SW 1271 (cell line): Measurements from ENCODE around the gene CRHR2.
"Not testable (repeated sequence)": the region's sequence is repeated elsewhere in the genome, so short reads cannot be mapped to it uniquely, and the experiment has no call there.

Experiments
- DNase-seq, 2 experiments: peaks; one replicate each; lab custom pipeline; 2025; lab: John Stamatoyannopoulos, UW

Gene CRHR2

DNA sequence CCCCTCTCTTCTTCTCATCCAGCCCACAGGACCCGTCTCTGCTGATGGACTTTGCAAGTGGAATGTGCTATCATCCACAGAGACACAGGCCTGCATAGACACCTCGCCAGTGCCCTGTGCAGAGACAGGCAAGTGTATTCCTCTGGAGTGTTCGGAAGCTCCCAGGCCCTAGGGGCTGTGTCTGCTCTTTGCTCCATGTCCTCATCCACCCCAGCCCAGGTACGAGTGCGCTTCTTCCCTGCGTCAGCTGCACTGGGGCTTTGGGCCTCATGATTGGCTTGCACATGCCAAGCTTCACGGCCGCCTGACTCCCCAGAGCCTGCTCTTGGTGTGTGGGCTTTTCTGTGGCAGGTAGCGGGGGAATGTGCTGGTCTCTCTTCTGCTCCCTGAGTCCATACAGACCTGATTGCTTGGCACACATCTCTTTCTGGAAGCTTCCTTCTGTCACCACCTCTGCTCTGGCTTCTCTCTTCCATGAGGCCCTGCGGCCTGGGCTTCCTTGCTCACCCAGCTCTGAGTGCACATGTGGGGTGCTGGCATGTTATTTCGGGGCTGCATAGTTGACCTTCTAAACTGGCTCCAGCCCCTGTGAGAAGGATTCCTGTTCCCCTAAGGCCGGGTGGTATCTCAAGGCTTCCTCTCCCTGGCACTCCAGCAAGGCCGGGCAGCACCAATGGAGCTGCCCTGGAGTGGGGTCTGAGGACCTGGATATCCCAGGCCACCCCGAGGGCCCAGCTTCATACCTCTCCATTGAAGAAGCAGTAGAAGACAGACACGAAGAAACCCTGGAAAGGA lies 27.8 kb downstream of the CRHR2 start:
- no peak for DNase-seq

DNA sequence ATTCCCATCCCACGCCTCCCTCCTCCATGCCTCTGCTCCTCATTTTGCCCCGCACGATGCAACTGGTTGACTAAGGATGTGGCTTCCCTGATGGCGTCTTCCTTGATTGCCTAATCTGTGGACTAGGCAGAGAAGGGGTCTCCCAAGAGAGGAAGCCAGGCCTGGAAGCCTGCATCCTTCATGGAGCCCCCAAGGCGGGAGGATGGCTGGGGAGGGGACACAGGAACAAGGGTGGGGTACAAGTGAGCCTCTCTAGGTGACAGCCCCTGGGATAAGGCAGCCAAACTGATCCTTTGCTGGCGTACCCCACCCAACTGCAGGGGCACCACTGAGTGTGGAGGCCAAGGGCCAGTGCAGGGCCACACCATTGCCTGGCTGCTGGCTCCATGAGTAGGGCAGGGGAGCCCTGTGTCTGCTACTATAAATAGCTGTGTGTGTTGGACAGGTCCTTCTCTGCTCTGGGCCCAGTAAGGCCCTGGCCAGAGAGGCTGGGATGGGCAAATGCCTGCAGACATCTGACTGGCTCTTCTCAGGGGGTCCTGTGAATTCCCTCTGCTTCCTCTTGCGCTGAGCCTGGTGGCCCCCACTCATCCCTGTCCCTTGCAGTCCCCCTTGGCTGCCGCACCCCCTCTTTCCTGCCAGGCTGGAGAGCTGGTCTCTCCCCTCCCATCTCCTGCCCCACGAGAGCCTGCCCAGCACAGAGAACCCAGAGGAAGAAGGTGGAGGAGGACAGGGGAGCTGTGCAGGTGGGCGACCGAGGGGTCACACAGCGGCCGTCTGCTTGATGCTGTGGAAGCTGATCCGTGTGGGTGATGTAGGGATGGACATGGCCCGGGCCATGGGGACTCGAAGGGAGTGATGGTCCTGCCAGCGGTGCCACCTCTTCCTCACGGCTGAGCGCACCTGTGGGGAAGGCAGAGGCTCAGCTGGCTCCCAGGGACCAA lies 29.3 kb downstream of the CRHR2 start:
- no peak for DNase-seq

DNA sequence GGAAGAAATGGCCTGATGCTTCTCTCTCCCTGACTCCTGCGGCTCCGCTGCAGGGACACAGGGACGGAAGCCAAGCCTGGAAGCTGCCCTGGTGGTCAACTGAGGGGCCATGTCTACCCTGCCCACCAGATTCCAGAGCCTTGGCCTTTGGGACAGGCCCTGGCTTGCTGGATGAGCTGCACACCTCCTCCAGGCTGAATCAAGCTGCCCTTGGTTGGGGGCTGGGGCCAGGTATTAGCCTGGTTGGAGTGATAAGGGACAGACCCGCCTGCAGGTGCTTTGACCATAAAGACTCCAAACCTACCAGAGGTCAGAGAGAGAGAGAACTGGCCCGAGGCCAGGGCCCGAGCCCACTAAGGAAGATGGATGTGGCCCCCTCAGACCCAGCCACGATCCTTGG lies 30.1 kb downstream of the CRHR2 start:
- DNase-seq = no peak

DNA sequence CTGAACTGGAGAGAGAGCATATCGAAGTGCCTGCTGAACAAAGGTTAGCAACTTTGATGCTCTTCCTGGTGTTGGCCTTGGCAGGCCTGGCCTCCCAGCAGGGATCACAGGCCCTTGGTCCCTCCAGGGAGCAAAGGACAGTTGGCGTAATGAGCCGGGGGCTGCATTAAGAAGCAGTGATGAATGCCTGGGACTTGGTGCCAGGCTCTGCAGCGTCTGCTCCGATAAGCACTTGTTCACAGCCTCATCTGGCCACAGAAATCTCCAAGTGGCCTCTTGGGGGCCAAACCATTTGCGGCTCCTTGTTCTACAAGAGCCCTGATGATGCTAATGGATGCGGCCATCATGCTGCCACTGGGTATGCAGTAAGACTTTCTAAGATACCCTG lies 31.8 kb downstream of the CRHR2 start:
- no peak for DNase-seq

DNA sequence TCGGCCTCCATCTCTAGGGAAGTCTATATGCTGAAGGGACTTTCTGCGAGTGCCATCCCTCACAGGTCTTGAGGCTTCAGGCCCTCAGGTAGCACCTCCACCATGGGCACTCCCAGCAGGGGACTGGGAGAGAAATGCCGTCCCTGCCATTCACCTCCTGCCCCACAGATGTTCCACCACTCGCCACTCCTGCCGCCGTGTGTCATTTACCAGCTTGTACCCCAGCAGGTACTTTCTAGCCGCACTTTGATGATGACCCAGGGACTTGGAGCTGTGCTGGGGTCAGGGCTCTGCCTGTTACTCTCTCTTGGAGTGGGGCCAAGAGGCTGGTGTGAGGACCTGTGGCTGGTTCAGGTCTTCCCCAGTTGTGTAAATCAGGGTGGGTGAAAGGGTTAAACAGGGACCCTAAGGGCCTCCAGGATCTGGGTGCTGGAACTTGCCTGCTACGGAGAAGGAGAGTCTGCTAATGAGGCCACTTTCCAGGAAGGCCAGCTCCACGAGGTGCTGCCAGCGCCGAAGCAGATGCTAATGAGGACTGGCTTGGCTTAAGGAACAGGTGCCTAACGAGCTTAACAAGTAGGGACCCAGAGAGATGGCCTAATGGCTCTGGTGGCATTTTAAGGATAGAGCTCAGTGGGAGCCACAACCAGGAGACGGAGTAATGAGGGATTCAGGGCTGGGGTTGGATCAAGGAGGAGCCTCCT lies 32.4 kb downstream of the CRHR2 start:
- DNase-seq = no peak

DNA sequence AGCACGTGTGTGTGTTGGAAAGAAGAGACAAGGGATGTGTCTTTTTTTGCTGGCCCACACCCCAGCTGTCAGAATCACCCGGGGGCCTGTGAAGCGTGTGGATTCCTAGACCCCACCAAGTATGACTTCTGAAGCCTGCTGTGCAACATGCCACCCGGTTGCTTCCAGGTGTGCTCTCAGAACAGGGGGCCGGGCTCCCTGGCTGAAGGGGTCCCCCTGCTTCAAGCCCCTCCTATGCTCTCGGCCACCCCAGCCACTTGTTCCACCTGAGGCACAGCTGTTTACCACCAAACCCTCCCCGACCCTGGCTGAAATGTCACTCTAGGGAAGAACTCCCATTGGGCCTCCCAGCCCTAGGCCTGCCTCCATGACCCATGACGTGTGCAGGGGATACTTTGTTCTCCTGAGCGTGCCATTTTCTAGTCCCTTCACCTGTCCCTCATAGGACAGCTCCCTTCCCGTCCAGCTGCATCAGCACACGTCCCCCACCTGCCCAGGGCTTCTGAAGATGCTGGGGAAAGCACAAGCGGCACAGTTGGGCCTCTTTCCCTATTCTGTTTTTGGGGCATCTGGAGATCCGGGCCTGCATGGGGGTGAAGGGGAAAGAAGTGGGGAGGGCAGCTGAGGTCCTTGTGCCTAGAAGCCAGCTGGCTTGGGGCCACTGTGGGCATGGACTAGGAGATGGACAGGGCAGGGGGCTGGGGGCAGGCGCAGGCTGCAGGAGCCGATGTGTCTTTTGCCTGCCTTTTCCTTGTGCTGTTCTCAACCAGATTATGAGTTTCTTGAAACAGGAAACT lies 33.3 kb downstream of the CRHR2 start:
- DNase-seq = no peak

DNA sequence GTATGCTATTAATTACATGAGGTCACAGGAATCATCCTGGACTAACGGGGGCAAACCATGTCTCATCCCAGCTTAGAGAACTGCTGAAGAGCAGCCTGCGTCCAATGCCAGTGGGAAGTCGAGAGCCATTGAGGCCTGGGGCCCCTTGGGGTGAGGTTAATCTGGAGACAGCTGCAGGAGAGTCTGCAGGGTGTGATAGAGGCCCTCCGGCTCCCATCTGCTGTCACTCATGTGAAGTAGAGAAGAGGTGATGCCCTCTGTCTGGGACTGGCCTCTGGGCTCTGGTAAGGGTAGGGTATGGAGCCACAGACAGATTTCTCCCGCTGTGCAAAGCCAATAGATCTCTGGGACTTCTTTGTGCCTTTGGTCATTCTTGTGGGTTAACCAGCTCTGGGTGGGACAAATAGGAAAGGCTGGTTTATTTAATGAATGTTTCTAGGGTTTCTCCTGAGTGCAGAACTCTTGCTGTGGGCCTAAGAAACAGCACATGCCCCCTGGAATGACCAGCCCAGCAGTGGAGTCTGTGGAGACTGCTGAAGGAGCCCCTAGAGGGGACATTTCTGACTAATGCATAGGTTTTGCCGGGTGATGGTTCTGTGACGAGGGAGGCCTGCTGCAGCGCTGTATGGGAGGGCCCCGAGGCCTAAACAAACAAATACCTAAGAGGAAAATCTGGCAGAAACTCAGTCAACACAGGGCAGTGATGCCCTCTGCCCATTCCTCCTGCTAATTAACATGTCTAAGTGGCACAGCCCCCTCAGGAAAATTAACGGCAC lies 34.5 kb downstream of the CRHR2 start:
- DNase-seq = no peak

DNA sequence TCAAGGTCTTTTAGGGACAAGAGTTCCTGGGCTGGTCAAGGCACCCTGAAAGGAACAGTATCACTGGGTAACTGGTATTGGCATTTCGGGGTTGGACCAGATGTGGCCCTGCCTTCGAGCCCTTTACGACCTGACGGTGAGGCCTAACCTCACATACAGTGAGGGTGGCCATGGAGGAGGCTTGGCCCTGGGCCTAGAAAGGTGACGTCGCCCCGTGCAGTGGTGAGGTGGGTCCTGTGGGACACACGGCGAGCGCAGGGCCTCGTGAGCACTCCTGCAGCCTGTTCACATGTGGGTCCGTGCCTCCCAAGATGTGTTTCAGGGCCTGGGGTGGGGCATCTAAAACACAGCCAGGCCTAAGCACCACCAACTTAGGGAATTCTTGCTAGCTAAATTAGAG lies 36.1 kb downstream of the CRHR2 start:
- DNase-seq = no peak

DNA sequence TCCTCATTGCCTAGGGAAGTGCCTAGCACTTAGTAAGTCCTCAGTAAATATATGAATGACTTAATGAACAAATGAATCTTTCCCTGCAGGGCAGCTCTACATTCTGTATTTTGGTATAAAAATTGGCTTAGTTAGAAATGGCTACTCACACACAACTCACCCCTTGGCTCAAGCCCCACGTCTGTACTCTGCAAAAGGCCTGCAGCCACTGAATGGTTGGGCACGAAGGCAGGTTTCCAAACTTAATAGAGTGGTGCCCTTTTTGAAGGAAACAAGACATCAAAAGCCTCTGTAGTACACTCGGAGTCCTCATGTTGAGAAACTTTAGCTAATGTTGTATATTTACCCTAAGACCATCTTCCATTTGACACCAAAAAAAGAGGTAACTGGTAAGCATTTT lies 36.6 kb downstream of the CRHR2 start:
- no peak for DNase-seq

DNA sequence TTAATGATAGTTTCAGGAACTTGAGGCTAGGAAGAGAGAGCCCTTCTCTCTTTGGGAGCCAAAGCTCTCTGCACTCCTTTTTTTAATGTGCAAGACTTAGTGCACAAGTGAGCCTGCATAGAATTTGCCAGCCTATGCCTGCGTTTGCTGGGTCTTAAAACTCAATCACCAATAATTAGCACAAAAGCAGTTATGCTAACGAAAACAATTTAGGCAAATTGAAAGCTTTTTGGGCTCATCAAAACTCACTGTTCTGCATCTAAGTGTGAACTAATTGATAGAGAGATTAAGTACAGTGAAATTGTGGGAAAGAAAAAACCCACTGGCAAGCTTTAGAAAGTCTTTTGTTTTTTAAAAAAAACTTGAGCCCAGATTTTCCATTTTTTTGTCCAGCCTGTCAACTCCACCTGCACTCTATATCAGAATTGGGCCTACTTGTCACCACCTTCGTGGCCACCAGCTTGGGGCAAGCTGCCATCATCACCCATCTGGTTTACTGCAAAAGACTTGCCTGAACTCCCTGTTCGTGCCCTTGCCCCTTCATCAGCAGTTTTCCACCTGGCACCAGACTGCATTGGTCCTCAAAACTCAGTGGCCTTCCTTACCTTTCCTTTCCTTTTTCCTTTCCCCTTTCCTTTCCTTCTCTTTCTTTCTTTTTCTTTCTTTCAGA lies 37.8 kb downstream of the CRHR2 start:
- no peak for DNase-seq

DNA sequence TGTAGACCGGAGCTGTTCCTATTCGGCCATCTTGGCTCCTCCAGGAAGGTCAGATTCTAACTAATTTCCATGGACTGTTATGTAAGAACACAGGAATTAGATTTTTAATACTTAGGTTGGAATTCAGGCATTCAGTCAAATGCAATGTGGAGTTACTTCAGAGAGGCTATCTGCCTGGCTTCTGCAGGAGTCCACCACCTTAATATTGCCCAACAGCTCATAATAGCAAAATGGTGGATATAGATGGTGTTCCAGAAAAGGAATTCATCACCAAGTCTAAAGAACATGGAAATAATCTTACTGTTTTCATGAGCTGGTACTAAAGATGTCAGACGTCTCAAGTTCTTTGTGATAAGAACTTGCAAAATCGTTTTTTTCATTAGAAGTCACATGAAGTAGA lies 39.5 kb downstream of the CRHR2 start:
- no peak for DNase-seq

DNA sequence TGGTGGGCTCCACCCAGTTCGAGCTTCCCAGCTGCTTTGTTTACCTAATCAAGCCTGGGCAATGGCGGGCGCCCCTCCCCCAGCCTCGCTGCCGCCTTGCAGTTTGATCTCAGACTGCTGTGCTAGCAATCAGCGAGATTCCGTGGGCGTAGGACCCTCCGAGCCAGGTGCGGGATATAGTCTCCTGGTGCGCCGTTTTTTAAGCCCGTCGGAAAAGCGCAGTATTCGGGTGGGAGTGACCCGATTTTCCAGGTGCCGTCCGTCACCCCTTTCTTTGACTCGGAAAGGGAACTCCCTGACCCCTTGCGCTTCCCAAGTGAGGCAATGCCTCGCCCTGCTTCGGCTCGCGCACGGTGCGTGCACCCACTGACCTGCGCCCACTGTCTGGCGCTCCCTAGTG lies 39.9 kb downstream of the CRHR2 start:
- DNase-seq = not testable (repeated sequence)

DNA sequence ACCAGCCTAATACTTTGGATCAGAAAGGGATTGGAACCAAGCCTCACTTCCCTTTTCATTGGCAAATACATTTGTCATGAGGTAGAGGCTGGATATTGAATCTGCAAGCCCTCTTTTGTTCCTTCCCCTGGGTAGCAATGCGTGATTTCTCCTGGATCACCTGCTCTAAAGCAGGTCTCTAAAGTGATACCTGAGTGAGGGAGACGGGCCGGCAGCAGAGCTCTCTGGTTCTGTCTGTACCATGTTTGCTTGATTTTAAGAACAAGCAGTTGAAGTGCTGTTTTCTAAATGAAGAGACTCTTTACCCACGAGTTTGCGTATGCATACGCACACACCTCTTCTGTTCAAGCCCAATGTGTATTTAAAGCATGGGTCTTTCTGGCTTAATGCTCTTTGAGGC lies 46.5 kb downstream of the CRHR2 start:
- DNase-seq = no peak

DNA sequence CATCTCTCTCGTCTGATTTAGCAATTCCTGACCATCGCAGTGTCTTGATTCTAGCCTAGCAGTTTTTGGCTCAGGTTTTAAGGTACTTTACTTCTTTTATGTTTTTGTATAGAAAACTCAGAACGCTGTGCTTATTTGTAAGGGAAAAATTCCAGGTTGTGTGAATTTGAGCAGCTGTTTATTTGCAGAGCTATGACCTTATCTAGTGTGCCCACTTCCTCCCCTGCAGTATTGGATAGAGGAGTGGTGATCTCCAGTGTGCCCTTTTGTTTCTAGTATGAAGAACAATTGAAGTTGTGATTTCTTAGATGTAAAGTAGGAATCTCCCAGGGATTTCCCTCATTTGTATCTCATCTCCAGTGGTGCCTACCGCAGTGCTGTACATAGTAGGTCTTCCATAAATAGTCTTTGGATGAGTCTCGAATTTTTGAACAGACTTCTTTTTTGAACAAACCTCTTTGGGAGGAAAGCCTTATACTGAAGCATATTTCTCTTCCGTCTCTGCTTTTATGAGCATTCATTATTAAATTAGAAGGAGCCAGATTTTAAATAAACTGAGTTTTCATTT lies 47.5 kb downstream of the CRHR2 start:
- no peak for DNase-seq

DNA sequence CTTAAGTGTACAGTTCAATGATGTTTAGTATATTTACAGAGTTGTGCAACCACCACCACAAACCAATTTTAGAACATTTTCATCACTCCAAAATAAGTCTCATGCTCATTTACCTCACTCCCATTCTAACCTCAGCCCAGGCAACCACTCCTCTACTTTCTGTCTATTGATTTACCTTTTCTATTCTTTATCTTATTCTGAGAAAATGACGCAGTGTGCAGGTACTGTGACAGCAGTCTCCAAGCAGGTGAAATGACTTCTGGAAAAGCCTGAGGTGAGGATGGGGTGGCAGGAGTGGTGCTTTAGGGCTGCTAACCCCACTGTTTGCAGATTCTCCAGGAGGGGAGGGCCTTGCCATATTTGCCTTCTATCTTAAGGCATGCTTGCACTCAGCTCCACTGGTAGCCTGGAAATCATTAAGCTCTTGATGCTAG lies 48.0 kb downstream of the CRHR2 start:
- no peak for DNase-seq

DNA sequence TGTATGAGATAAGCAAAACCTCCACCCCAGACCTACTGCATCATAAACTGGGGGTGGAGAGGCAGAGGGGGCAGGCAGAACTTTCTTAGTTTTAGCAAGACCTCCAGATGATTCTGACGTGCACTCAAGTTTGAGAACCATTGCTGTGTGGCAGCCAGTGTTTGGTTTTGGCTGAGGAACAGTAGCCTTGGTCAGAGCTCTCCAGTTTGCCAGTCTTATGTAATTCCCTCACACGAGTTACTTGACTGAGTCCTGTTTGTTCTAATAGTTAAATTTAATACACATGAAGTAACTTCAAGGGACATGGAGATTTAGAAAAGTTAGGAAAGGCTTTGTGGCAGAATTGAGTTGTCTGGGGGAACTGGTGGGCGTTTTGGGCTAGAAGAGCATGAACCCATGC lies 49.0 kb downstream of the CRHR2 start:
- no peak for DNase-seq

DNA sequence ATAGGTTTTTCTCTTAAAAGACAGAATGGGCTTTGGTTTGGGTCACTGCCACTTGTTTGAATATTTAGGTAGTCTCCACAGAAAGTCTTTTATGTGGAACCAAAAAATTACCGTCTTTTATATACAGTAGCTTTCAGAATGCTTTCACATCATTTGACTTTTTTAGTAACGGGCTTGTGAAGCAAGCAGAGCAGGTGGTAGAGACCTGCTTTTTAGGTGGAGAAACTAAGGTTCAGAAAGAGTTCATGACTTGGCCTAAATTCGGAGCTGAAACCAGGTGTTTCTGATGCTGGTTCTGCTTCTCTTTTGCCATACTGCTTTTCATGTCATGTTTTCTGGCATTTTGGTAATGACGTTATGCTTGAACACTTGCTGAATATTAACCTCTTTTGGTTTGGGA lies 51.3 kb downstream of the CRHR2 start:
- DNase-seq = no peak

DNA sequence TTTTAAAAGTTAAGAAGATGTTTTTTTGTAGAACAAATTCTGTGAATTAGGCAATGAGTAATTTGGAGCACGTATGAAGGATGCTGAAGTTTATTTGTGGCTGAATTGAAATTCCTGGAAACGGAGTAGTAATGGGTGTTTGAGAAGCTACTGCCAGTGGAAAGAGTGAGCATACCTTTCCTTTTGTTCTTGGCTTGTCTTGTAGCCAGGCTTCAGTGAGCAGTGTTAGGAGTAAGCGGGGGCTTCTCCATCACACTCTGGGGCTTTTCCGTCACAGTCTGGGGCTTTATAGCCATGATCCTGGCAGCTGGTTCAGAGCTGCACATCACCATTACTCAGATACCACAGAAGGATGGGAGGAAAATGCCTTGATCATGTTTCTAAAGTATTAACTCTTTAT lies 55.2 kb downstream of the CRHR2 start:
- no peak for DNase-seq

DNA sequence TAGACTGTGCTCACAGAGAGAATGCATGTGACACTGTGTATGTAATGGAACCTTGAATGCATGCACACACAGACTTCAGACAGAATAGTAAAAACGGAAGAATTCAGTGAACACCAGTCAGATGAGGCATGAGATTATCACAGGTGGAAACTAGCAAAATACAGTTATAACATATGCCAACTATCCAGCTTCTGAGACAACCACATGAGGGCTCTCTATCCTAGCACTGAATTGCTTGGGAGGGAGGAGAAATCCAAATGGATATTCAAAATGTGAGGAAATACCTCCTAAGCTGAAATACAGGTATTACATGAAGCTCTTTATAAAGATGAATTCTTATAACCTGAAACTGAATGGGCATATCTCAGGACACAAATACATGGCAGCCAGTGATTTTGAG lies 57.0 kb downstream of the CRHR2 start:
- no peak for DNase-seq

DNA sequence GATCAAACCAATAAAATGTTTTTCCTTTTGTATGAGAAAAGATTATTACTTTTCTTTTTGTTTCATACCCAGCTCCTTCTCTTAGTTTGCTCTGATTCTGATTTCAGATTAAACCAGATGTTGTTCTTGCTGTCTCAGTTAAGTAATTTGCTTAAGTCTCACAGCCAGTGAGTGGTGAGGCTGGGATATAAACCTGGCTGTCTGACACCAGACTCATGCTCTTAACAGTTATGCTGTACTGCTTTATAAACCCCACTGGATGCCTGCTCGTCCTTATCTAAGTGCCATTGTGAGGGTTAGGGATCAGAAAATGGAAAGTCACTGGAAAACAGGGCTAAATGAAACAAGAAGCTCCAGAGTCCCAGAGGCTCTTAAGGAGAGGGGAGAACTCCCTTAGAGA lies 63.3 kb downstream of the CRHR2 start:
- DNase-seq = no peak
